M059J (cell line): ENCODE measurements around the gene PPP1R3G. TPM values are rescaled to one million over a fixed set of nuclear protein-coding genes. Genes with fewer than 3 reads are reported as not detected.

Source experiments
- DNase-seq: peaks from one replicate; pipeline ENCODE4 v3.0.0-alpha.2; 2012; ENCODE audit warnings: low read depth
- total RNA-seq: library from RNA; depleted of rRNA; stranded (reverse); fragments of >200 nt; shearing (Covaris generic); gene quantifications from 2 replicates; pipeline ENCODE4 v1.2.3, GENCODE V29; 2014

Gene PPP1R3G
- total RNA-seq, 1 experiment from 2014 or later, result 3.0 TPM

DNA sequence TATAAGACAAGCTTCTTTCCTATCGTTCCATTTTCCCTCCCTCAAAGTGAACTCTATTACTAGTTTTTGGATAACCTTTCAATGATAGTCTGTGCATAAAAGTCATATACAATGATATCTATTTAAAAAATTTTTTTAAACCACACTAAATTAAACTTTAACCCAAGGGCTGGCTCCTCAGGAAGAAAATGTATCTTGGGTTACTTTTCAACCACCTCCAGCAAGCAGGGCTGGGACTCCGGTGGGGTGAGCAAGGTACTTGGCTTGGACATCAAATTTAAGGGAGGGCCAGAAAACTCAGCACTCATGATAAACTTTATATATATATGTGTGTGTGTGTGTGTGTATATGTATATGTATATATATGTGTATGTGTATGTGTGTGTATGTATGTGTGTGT is 13.9 kb upstream of the PPP1R3G start:
- DNase-seq, result no peak

DNA sequence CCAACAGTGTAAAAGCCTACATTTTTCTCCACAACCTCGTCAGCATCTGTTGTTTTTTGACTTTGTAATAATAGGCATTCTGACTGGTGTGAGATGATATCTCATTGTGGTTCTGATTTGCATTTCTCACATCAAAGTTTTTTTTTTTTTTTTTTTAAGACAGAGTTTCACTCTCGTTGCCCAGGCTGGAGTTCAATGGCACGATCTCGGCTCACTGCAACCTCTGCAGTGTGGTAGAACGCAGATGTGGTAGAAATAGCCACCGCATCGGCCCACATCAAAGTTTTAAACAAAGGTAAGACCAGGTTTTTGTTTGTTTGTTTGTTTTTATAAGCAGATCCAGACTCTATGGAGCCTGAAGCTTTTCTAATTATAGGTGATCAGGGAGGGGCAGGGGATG is 12.7 kb upstream of the PPP1R3G start:
- no peak for DNase-seq

DNA sequence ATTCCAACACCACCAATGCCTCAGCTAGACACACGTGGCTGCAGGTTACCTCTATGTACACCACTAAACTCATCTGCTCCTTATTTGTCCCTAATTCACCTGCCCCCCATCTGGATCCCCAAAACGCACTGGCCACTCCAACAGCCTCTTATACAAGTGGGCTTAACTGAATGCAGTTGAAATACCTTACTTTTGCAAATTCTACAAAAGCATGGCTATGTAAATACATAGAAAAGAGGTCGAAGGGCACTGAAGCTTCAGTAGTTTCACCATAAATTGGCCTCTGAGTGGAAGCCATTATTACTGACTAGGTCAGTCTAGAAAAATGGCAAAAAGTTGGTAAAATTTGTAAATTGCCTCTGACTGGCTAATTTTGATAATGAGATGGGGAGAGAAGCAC is 11.1 kb upstream of the PPP1R3G start:
- DNase-seq, result no peak

DNA sequence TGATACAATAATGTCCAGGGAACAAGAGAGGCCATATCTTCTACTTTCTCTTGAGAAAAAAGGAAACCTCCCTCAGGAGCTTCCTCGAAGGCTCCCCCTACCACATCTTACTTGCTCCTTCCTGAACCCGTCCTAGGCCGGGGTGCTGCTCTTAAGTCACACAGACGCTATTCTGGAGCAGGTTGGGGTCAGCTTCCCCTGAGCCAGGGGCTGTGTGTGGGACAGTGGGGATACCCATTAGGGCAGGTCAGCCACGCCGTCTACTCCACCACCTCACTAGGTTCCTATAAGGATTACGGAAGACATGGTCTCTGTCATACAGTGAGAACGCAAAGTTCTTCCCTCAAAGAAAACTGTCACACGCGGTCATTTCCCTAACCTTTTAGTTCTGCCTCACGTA is 8.2 kb upstream of the PPP1R3G start:
- DNase-seq, result no peak

DNA sequence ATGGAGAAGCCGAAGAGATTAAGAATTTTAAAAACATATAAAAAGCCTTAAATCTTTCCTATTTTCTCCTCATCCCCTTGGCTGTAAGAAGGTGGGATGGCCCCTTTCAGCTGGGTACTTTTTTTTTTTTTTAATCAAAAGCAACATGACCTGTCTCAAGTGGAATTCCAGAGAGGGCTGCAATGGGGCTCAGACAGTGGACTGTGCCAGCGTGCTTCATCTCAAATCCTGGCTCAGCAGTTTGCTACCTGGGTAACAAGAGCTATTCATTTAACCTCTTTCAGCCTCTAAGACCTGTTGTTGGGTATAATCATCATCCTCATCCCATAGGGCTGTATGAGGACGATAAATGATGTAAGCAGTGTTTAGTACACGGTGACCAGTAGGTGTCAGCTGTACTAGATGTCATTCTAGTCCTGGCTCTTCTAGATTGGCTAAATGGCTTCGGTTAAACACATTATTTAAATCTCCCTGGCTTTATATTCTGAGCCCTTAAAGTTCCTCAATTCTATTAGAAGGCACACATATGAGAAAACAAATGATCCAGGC is 6.9 kb upstream of the PPP1R3G start:
- DNase-seq, result peak; percentile 45

DNA sequence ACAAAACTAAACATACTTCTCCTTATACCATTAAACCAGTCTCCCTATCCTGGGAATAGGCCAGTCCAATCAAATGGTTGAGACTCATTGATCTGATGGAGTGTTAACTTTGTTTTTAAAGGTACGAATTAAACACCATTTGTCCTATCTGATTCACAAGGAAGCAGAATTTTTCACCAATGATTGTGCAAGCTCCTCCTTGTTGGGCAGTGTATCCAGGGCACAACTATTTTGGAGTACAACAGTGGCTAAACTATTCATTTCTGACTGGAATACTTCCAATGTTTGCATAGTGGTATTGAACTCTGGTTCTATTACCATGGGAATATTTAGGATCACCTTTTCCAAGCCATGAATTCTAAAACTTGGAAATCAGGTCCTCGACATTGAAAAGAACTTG is 5.4 kb upstream of the PPP1R3G start:
- no peak for DNase-seq

DNA sequence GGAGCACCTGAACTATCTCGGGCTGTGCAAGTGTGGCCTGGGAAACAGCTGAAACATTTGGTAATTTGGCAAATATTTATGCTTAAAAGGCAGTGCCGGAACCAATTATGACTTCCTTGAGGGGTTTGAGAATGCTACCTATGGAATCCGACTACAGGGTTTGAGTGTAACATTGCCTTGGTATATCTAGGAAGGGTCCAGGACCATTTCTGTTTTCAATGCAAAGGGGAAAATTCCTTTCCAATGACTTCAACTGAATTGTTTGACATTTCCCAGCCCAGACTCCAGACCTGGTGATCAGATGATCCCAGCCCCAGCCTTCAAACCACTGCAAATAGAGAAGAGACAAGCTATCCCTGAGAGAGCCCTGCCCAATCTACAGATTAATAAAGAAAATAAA is 4.6 kb upstream of the PPP1R3G start:
- no peak for DNase-seq

DNA sequence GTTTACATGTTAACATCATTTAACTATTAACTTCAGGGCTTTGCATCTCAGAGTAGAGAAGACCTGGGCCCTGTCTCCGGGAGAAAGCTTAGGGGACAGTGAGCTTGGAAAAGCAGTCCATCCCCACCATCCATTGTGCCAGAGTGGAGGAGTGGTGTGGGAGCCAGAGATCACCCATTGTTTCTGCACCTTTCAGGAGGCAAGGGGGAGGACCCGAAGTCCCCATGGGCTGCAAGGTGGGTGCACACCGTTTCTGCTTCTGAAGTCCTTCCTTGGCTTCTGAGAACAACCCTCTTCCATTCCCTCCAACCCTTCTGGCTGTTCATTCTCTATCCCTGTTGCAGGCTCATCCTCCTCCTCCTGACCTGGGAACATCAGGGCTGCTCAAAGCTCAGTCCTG is 4.0 kb upstream of the PPP1R3G start:
- no peak for DNase-seq

DNA sequence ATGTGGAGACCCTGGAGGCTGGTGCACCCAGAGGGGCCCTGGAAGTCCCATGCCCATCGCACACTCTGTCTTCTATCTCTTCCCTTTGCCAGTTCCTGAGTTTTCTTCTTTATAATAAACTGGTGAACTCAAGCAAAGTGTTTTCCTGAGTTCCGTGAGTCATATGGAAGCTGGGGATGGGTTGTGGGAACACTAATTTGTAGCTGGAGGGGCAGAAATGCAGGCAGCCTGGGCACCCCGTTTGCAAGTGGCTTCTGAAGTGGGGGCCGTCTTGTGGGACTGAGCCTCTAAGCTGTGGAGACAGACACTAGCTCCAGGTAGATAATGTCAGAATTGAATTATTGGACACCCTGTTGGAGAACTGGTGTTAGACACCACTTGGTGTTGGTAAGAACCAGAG is 3.2 kb upstream of the PPP1R3G start:
- DNase-seq, result peak; percentile 74

DNA sequence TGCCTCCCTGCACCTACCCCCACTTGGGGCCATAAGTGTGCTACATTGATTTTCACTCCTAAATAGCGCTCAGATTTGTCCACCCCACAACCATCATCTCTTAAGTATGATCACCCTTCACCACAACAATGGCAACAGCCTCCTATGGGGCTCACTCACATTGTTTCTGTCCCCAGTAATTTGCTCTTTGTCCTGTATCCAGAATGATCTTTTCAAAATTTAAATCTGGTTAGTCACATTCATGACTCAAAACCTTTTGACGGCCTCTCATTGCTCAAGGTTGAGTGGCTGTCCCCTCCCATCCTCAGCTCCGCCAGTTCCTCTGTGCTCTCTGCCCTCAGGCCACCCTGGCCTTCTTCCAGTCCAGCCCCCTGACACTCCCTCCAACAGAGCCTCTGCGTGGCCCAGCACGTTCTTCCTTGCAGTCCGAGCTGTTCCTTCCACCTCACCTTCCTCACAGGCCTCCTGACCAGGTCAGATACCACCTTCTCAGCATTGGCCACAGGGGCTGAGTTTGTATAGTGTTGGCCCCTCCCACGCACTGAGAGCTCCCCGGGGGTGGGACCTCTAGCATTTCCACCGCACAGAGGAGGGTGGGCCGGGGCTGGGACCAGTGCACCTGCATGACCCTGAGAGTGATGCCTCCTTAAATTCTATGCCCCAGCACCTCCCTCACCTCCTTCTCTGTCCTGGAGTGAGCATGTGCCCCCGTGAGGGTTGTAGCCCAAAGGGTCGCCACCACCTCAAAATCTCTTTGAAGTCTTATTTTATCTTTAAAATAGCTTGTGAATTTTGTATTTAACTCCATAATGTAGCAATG is 2.4 kb upstream of the PPP1R3G start:
- DNase-seq, result peak; percentile 99

DNA sequence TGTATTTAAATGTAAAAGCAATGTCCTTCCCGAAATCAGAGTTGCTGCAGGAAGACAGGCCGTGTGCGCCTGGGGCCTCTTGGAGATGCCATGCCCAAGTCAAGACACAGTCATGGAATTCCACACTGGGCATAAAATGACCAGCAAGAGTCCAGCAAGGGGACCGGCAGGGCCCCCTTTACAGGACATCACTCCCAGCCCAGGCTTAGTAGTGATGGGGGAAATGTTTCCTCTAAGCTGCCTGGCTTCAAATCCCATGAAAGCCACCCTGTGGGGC is 1.9 kb upstream of the PPP1R3G start:
- peak; percentile 22 for DNase-seq

DNA sequence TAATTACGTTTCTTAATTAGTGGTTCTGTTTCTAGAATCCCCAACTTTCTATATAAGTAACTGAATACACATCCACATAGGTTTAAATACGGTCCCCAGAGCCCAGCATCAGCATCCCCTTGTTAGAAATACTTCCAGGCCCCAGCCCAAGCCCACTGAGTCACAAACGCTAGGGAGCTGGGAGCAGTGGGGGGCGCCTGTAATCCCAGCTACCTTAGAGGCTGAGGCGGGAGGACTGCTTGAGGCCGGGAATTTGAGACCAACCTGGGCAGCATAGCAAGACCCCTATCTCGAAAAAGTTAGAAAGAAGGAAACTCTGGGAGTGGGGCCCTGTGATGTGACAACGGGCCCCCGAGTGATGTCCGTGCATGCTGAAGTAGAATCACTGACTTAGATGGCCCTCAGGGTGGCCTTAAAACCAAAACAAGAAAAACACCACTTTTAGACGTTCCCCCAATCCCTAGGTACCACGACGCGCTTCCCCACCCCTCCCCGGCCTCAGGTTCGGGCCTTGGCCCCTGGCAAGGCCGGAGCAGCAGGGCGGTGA is 1.3 kb upstream of the PPP1R3G start:
- DNase-seq, result no peak

DNA sequence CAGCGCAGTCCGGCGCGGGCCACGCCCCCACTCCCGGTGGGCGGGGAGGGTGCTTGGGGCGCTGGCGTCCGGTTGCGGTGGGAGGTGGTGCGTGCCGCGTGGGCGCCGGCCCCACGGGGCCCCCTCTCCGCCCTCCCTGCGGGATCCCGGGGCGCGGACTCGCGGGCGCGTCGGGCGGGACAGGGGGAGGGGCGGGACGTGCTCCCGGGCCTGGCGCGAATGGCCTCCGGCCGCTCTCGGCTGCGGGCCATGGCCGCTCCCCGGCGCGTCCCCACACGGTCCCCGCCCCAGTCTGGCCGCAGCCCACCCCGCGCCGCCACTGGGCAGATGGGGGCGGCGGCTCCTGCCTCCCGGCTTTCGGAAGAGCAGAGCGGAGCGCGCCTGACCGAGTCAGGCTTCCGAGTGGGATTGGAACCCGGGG is 771 bp upstream of the PPP1R3G start:
- DNase-seq, result no peak

DNA sequence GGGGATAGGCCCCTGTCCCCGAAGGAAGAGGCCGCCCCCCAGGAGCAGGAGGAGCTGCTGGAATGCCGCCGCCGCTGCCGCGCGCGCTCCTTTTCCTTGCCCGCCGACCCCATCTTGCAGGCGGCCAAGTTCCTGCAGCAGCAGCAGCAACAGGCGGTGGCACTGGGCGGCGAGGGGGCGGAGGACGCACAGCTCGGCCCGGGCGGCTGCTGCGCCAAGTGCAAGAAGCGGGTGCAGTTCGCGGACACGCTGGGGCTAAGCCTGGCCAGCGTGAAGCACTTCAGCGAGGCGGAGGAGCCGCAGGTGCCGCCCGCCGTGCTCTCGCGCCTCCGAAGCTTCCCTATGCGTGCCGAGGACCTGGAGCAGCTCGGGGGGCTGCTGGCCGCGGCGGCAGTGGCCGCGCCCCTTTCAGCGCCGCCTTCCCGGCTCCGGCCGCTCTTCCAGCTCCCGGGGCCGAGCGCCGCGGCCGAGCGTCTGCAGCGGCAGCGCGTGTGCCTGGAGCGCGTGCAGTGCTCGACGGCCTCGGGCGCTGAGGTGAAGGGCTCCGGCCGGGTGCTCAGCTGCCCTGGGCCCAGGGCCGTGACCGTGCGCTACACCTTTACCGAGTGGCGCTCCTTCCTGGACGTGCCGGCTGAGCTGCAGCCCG is 630 bp downstream of the PPP1R3G start:
- peak; percentile 45 for DNase-seq

DNA sequence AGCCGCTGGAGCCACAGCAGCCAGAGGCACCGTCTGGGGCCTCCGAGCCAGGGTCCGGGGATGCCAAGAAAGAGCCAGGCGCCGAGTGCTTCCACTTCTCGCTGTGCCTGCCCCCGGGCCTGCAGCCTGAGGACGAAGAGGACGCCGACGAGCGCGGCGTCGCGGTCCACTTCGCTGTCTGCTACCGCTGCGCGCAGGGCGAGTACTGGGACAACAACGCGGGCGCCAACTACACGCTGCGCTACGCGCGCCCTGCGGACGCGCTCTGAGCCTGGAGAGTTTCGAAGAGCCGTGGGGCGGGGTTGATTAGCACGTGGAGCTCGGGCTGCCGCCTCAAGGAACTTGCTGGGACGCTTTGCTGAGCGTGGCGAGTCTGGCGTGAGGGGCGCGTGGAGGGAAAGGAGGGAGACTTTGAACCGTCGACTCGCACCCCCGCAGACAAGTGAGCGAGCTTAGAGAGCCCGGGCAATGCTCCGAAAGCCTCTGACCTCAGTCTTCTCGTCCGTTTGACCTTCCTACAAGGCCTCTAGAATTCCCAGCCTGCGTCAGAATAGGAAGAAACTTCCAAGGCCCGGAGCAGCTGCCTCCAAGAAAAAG is 1.3 kb downstream of the PPP1R3G start:
- DNase-seq, result no peak

DNA sequence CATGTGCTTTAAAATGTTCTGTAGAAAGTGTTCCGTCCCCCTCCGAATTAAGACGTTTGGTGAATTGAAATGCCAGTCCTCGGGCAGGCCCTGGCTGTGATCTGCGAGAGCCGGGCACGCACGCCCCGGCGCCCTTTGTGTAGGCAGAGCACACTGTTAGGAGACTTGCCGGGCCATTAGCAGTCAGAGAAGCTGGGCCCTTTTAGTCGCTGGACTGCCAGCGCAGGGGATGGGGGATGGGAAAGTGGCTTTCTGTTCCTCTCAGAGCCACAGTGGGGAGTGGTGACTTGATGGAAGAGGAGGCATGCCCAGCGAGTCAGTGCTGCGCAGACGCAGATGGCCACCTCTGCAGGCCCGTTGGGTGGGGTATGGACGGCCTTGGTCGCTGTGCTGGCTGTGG is 2.2 kb downstream of the PPP1R3G start:
- no peak for DNase-seq

DNA sequence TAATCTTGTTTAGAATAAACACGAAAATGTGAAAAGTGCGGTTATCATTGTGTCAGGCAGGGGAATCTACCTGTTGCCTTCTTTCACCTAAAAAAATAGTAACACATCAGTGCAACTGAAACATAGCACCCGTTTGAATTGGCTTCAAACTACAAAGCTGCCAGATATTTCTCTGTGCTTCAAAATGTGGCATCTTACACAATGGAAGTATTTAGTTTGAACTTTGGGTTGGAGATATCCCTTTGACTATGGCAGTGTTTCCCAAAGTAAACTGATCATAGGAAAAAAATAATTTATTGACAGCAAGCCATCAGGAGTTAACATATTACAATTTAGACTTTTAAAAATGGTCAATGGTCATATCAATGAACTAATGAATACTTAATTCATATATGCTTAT is 3.6 kb downstream of the PPP1R3G start:
- DNase-seq, result no peak

DNA sequence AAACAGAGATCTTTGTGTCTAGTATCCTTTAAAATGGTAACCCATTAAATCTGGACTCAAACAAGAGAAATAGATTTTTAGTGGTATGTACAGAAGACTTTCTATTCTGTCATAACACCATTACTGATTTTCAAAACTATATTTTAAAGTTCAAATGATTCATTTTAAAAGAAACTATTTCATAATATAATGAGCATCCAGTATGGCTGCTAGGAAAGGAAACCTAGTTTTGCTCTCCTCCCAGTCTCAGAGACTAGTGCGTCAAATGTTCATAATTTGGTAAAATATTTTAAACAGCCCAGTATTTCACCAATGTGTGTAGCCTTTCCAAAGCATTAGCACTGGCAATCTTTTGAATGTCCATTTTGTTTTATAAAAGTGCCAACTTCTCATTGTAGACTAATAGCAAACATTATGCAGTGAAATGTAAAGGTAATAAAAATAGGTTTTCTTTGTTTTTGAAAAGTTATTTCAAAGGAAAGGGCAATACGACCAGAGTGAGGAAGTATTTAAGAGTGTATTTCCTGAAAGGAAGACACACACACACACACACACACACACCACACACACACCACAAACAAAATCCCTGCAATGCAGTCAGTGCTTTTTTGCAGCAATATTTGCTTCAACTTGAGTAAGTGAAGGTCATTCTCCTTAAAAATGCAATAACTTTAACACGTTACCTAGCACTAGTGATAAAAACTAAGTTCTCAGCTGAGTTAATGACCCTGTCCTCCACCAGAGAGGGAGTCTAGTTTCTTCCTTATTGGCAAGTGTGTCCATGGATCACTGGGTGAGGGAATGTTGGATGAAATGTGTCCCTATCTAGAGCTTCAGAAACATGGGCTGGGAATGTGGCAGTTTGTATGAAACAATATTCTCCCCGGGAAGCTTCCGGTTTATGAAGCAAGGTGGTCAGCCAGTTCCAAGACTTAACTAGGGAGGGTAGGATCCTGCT is 4.6 kb downstream of the PPP1R3G start:
- DNase-seq, result no peak

DNA sequence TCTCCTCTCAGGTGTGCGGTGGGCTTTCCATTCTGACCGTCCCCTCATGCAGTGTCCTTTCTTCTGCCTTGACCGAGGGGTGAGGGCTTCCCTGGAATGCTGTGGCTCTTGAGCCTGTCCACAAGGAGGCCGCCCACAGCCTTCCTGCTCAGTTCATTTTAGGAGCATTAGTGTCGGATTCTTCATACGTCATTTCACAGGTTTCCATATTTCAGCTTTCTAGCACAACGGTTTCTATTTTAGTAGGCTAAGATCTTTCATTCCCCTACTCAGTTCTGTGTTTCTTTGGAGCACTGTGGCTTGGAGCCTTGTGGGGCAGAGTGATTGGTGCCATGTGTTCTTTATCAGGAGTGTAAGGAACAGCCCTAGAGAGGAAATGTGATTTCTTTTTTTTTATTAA is 5.5 kb downstream of the PPP1R3G start:
- DNase-seq, result no peak

DNA sequence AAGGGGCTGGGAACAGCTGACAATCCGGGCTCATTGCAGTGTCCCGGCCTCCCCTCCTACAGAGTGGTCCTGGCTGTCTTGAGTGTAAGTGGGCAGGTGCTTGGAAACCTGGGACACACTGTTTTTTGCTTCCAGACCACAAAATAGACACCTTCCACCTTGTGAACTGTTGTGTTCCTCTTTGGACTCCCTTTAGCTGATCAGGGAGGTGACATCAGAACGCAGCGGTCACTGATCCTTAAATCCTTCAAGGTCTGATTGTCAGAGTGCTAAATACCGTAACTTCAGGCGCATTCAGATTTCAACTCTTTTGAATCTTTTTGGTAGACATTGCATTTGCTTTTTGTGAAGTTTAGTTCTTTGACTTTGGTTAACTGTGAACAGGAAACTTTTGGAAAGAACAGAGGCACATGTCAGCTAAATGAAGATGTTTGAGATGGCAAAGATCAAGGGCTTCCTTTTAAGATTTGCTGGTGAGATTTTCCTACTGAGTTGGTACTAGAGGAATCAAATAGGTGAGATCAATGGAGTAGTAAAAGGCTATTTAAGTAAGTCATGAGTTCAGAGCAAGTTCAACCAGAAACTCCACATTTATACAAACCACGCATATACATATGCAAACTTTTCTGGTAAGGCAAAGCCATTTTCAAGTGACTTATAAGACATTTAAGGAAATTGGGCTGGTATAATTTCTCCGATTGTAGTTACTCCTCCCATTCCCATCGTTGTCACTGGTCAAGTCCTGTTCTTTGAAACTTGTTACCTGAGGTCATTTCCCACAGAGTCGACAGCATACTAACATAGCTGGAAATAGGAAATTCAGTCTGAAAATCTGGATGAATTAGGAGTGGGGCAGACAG is 6.3 kb downstream of the PPP1R3G start:
- no peak for DNase-seq
